ENCODE results near the gene GPRC5B.

Gene GPRC5B

GRCh38 chr16:19853132-19853741, 31.4 kb downstream of the GPRC5B start:
- Histone ChIP-seq H3K4me1 (ENCODE audit: control insufficient read depth in 5 of 5, insufficient read depth in 5 of 5, low read length in 5 of 5) (peaks cover 0 to 5% (median 0%) of the 10 kb centered on the region in 5 donors), H3K36me3 (ENCODE audit: control insufficient read depth in 5 of 5, insufficient read depth in 5 of 5, low read length in 5 of 5) (peaks cover 0 to 16% (median 14%) of the 10 kb centered on the region in 5 donors), H3K4me3 (ENCODE audit: low read depth in 1 of 5, low read length in 5 of 5) (no peak overlapping the region), H3K9ac (ENCODE audit: low read length in 5 of 5) (no peak overlapping the region), H3K27ac (ENCODE audit: low read depth, low read length) (no peak overlapping the region), H3K9me3 (ENCODE audit: control insufficient read depth in 5 of 5, low read length in 5 of 5) (no peaks in the 10 kb centered on the region), H3K27me3 (ENCODE audit: control insufficient read depth in 5 of 5, insufficient read depth in 4 of 5, low read length in 5 of 5) (peaks cover 0 to 3% (median 0%) of the 10 kb centered on the region in 5 donors)

- H3K9me3 ChIP-seq (ENCODE audit: control insufficient read depth in 5 of 5, low read length in 5 of 5) = no peaks in the 10 kb centered on the region
- H3K4me1 ChIP-seq (ENCODE audit: control insufficient read depth in 5 of 5, insufficient read depth in 5 of 5, low read length in 5 of 5) = peaks cover 0 to 5% (median 0%) of the 10 kb centered on the region in 5 donors
- H3K27me3 ChIP-seq (ENCODE audit: control insufficient read depth in 5 of 5, insufficient read depth in 4 of 5, low read length in 5 of 5) = peaks cover 0 to 3% (median 0%) of the 10 kb centered on the region in 5 donors
- H3K9ac ChIP-seq (ENCODE audit: low read length in 5 of 5) = no peak overlapping the region
- H3K4me3 ChIP-seq (ENCODE audit: low read depth in 1 of 5, low read length in 5 of 5) = no peak overlapping the region
- H3K27ac ChIP-seq (ENCODE audit: low read depth, low read length) = no peak overlapping the region
- H3K36me3 ChIP-seq (ENCODE audit: control insufficient read depth in 5 of 5, insufficient read depth in 5 of 5, low read length in 5 of 5) = peaks cover 0 to 7% (median 4%) of the 10 kb centered on the region in 5 donors
Measured at GRCh38 chr16:19851476-19851875, 33.2 kb downstream of the GPRC5B start.

DNA sequence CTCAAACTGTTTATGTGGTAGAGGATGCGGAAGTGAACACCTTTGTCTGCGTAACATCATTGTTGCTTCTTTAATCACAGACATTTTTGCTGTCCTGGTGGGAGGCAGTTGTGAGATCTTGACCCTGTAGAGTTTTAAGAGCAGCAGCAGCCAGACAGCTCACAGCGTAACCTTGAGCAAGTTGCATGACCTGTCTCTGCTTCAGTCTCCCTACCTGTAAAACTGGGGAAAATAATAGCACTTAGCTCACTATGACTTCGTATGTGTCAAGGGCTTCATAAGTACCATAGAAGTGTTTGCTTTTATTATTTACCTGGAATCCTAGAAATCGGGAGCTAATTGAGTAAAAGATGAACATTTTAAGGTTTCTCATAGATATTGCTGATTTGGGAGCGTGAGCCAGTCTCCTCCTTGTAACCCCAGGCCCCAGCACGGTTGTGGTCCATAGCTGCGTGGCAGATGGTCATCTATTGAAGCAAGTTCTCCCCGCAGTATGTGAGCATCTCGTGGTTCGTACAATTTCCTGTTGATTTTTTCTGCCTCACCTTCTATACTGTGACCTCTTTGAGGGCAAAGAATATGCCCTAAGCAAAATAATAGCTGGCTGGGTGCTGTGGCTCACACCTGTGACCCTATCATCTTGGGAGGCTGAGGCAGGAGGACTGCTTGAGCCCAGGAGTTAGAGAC, 34.4 kb downstream of the GPRC5B start:
- Histone ChIP-seq H3K9me3 (ENCODE audit: control insufficient read depth in 5 of 5, low read length in 5 of 5) (no peaks in the 10 kb centered on the region), H3K27me3 (ENCODE audit: control insufficient read depth in 5 of 5, insufficient read depth in 4 of 5, low read length in 5 of 5) (peaks cover 0 to 3% (median 0%) of the 10 kb centered on the region in 5 donors), H3K4me1 (ENCODE audit: control insufficient read depth in 5 of 5, insufficient read depth in 5 of 5, low read length in 5 of 5) (peaks cover 0 to 5% (median 0%) of the 10 kb centered on the region in 5 donors), H3K4me3 (ENCODE audit: low read depth in 1 of 5, low read length in 5 of 5) (no peak overlapping the region), H3K9ac (ENCODE audit: low read length in 5 of 5) (no peak overlapping the region), H3K27ac (ENCODE audit: low read depth, low read length) (no peak overlapping the region), H3K36me3 (ENCODE audit: control insufficient read depth in 5 of 5, insufficient read depth in 5 of 5, low read length in 5 of 5) (no peaks in the 10 kb centered on the region)

- no peak overlapping the region for H3K4me3 ChIP-seq (ENCODE audit: low read depth in 1 of 5, low read length in 5 of 5)
- H3K27me3 ChIP-seq (ENCODE audit: control insufficient read depth in 5 of 5, insufficient read depth in 4 of 5, low read length in 5 of 5) = peaks cover 0 to 3% (median 0%) of the 10 kb centered on the region in 5 donors
- H3K27ac ChIP-seq (ENCODE audit: low read depth, low read length) = no peak overlapping the region
- no peaks in the 10 kb centered on the region for H3K9me3 ChIP-seq (ENCODE audit: control insufficient read depth in 5 of 5, low read length in 5 of 5)
- no peak overlapping the region for H3K9ac ChIP-seq (ENCODE audit: low read length in 5 of 5)
- H3K36me3 ChIP-seq (ENCODE audit: control insufficient read depth in 5 of 5, insufficient read depth in 5 of 5, low read length in 5 of 5) = no peaks in the 10 kb centered on the region
- H3K4me1 ChIP-seq (ENCODE audit: control insufficient read depth in 5 of 5, insufficient read depth in 5 of 5, low read length in 5 of 5) = peaks cover 0 to 5% (median 0%) of the 10 kb centered on the region in 5 donors
Measured at GRCh38 chr16:19848756-19849155, 35.9 kb downstream of the GPRC5B start.

DNA sequence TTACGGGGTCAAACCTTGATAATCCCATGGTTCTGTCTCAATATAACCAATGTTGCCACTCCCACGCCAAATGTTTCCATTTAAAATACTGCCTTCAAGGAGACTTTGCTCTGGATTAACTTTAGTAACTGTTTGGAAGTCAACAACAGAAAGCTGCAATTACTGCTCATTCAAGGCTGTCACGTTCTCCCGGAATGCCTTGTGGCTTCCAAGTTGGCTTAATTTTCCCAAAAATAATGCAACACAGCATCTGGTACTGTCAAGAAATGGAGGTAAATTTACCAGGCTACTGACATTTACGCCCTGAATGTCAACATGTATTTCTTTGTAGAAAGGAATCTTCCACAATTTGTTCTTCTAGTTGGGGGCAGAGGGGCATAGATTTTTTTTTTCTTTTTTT, 38.2 kb downstream of the GPRC5B start:
- no peak overlapping the region for H3K4me3 ChIP-seq (ENCODE audit: low read depth in 1 of 5, low read length in 5 of 5)
- H3K4me1 ChIP-seq (ENCODE audit: control insufficient read depth in 5 of 5, insufficient read depth in 5 of 5, low read length in 5 of 5) = peaks cover 0 to 6% (median 0%) of the 10 kb centered on the region in 5 donors
- H3K27ac ChIP-seq (ENCODE audit: low read depth, low read length) = no peak overlapping the region
- H3K27me3 ChIP-seq (ENCODE audit: control insufficient read depth in 5 of 5, insufficient read depth in 4 of 5, low read length in 5 of 5) = no peaks in the 10 kb centered on the region
- H3K9me3 ChIP-seq (ENCODE audit: control insufficient read depth in 5 of 5, low read length in 5 of 5) = no peaks in the 10 kb centered on the region
- no peaks in the 10 kb centered on the region for H3K36me3 ChIP-seq (ENCODE audit: control insufficient read depth in 5 of 5, insufficient read depth in 5 of 5, low read length in 5 of 5)
- no peak overlapping the region for H3K9ac ChIP-seq (ENCODE audit: low read length in 5 of 5)

DNA sequence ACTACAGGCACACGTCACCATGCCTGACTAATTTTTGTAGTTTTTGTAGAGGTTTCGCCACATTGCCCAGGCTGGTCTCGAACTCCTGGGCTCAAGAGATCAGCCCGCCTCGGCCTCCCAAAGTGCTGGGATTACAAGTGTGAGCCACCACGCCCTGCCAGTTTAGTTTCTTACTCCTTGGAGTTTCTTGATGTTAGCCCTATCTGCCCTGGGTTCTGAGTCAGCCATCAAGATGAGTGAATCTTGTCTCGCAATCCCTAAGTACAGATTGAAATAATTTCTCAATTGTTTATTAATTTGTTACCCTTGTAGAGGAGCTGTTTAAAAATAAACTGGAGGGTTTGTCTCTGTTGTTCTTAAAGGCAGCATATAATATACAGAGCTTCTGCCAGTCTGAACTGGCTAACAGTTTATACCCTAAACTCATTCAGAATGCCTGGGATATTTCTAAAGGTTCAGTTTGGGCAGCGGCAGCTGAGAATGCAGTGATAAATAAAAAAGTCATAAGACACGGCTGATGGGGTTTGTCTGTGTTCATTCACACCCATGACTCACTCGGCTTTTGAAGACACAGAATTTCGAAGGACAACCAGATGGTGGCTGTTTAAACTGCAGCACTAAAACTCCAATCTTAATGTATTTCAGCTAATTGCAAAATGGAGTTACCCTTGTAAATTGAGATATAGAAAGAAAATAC, 39.6 kb downstream of the GPRC5B start:
- Histone ChIP-seq H3K27me3 (ENCODE audit: control insufficient read depth in 5 of 5, insufficient read depth in 4 of 5, low read length in 5 of 5) (peaks cover 0 to 2% (median 0%) of the 10 kb centered on the region in 5 donors), H3K9ac (ENCODE audit: low read length in 5 of 5) (no peak overlapping the region), H3K36me3 (ENCODE audit: control insufficient read depth in 5 of 5, insufficient read depth in 5 of 5, low read length in 5 of 5) (no peaks in the 10 kb centered on the region), H3K9me3 (ENCODE audit: control insufficient read depth in 5 of 5, low read length in 5 of 5) (no peaks in the 10 kb centered on the region), H3K4me3 (ENCODE audit: low read depth in 1 of 5, low read length in 5 of 5) (no peak overlapping the region), H3K27ac (ENCODE audit: low read depth, low read length) (no peak overlapping the region), H3K4me1 (ENCODE audit: control insufficient read depth in 5 of 5, insufficient read depth in 5 of 5, low read length in 5 of 5) (peaks cover 0 to 5% (median 0%) of the 10 kb centered on the region in 5 donors)

DNA sequence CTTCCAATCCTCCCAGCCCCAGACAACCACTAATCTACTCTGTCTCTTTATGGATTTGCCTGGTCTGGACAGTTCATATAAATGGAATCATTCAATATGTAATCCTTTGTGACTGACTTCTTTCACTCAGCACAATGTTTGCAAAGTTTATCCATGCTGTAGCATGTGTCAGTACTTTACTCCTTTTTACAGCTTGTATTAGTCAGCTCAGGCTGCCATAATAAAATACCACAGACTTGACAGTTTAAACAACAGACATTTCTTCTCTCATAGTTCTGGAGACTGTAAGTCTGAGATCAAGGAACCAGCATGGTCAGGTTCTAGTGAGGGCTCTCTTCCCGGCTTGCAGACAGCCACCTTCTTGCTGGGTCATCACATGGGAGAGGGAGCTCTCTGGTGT, 41.3 kb downstream of the GPRC5B start:
- Histone ChIP-seq H3K9ac (ENCODE audit: low read length in 5 of 5) (no peak overlapping the region), H3K36me3 (ENCODE audit: control insufficient read depth in 5 of 5, insufficient read depth in 5 of 5, low read length in 5 of 5) (no peaks in the 10 kb centered on the region), H3K4me3 (ENCODE audit: low read depth in 1 of 5, low read length in 5 of 5) (no peak overlapping the region), H3K4me1 (ENCODE audit: control insufficient read depth in 5 of 5, insufficient read depth in 5 of 5, low read length in 5 of 5) (peaks cover 0 to 5% (median 0%) of the 10 kb centered on the region in 5 donors), H3K9me3 (ENCODE audit: control insufficient read depth in 5 of 5, low read length in 5 of 5) (no peaks in the 10 kb centered on the region), H3K27me3 (ENCODE audit: control insufficient read depth in 5 of 5, insufficient read depth in 4 of 5, low read length in 5 of 5) (peaks cover 0 to 2% (median 0%) of the 10 kb centered on the region in 5 donors), H3K27ac (ENCODE audit: low read depth, low read length) (no peak overlapping the region)

DNA sequence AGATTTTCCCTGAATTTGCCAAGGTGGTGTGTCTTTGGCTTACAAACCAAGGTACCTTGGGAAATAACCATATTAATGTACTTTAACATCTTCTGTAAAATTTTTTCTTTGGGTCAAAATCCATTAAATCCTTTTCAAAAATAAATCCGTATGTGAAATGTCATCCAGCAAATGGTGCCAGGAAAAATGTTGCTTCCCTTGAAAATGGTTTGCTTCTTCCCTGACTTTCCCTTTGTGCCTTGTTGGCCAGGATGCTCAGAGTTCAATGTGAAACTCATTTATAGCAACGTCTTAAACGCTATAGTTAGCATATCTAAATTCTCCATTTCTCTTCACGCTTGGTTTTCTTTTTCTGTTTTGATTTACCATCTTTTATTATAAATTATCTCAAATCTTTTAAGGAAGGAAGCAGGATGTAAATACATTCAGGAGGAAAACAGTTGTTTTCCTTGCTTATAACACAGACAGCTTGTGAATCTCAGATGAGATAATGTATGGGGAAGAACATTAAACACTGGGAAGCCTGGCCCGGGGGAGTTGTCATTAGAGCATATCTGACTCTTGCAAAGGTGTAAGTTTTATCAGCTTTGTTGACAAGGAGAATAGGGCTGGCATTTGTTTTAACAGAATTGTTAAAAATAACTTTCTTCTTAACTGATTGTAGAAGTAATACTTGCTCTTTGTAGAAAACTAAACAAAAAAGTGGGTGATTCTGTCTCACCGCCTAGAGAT, 42.1 kb downstream of the GPRC5B start:
- Histone ChIP-seq H3K4me3 (ENCODE audit: low read depth in 1 of 5, low read length in 5 of 5) (no peak overlapping the region), H3K9ac (ENCODE audit: low read length in 5 of 5) (no peak overlapping the region), H3K36me3 (ENCODE audit: control insufficient read depth in 5 of 5, insufficient read depth in 5 of 5, low read length in 5 of 5) (no peaks in the 10 kb centered on the region), H3K27me3 (ENCODE audit: control insufficient read depth in 5 of 5, insufficient read depth in 4 of 5, low read length in 5 of 5) (peaks cover 0 to 2% (median 0%) of the 10 kb centered on the region in 5 donors), H3K4me1 (ENCODE audit: control insufficient read depth in 5 of 5, insufficient read depth in 5 of 5, low read length in 5 of 5) (peaks cover 2 to 8% (median 4%) of the 10 kb centered on the region in 5 donors), H3K9me3 (ENCODE audit: control insufficient read depth in 5 of 5, low read length in 5 of 5) (no peaks in the 10 kb centered on the region), H3K27ac (ENCODE audit: low read depth, low read length) (no peak overlapping the region)

GRCh38 chr16:19841184-19841583, 43.5 kb downstream of the GPRC5B start:
- H3K9ac ChIP-seq (ENCODE audit: low read length in 5 of 5) = no peak overlapping the region
- H3K27ac ChIP-seq (ENCODE audit: low read depth, low read length) = no peak overlapping the region
- H3K36me3 ChIP-seq (ENCODE audit: control insufficient read depth in 5 of 5, insufficient read depth in 5 of 5, low read length in 5 of 5) = no peaks in the 10 kb centered on the region
- H3K27me3 ChIP-seq (ENCODE audit: control insufficient read depth in 5 of 5, insufficient read depth in 4 of 5, low read length in 5 of 5) = peaks cover 0 to 2% (median 0%) of the 10 kb centered on the region in 5 donors
- H3K4me3 ChIP-seq (ENCODE audit: low read depth in 1 of 5, low read length in 5 of 5) = no peak overlapping the region
- H3K4me1 ChIP-seq (ENCODE audit: control insufficient read depth in 5 of 5, insufficient read depth in 5 of 5, low read length in 5 of 5) = peaks cover 2 to 14% (median 12%) of the 10 kb centered on the region in 5 donors
- H3K9me3 ChIP-seq (ENCODE audit: control insufficient read depth in 5 of 5, low read length in 5 of 5) = no peaks in the 10 kb centered on the region

Data from subcutaneous abdominal adipose tissue (tissue), 5 donors.